Islet precursor cell (in vitro differentiated cells): Measurements from ENCODE around the gene LAP3.
"Not testable (repeated sequence)": the region's sequence is repeated elsewhere in the genome, so short reads cannot be mapped to it uniquely, and the experiment has no call there.

Experiments
- DNase-seq: peaks from one replicate; pipeline ENCODE4 v3.0.0-alpha.2; 2018

LAP3 gene

GRCh38 chr4:17576932-17577664 lies at the start of gene LAP3:
Gene LAP3 (plus strand): TSS chr4:17577198. CDS start chr4:17577466, 268 bp downstream.
- peak; percentile 98 for DNase-seq

GRCh38 chr4:17528551-17529165 lies 48.3 kb upstream of the LAP3 start:
- DNase-seq = no peak

- DNase-seq = no peak
These were observed 45.3 kb upstream of the LAP3 start for GRCh38 chr4:17531538-17532285.

- DNase-seq = no peak
These were observed 42.3 kb upstream of the LAP3 start for GRCh38 chr4:17534705-17535104.

GRCh38 chr4:17535242-17535641 lies 41.8 kb upstream of the LAP3 start:
- DNase-seq = no peak

GRCh38 chr4:17535906-17536305 lies 41.1 kb upstream of the LAP3 start:
- DNase-seq = no peak

- not testable (repeated sequence) for DNase-seq
These were observed 39.9 kb upstream of the LAP3 start for GRCh38 chr4:17537060-17537459.

GRCh38 chr4:17544205-17544604 lies 32.8 kb upstream of the LAP3 start:
- peak; percentile 91 for DNase-seq

- no peak for DNase-seq
These were observed 32.2 kb upstream of the LAP3 start for GRCh38 chr4:17544831-17545234.

- DNase-seq = no peak
These were observed 31.4 kb upstream of the LAP3 start for GRCh38 chr4:17545374-17546140.

GRCh38 chr4:17546222-17546621 lies 30.8 kb upstream of the LAP3 start:
- DNase-seq = no peak

- DNase-seq = peak; percentile 67
These were observed 30.3 kb upstream of the LAP3 start for GRCh38 chr4:17546678-17547077.

GRCh38 chr4:17550549-17550948 lies 26.4 kb upstream of the LAP3 start:
- no peak for DNase-seq

- DNase-seq = peak; percentile 82
These were observed 24.6 kb upstream of the LAP3 start for GRCh38 chr4:17552427-17552826.

- no peak for DNase-seq
These were observed 22.4 kb upstream of the LAP3 start for GRCh38 chr4:17554568-17554967.

- no peak for DNase-seq
These were observed 20.5 kb upstream of the LAP3 start for GRCh38 chr4:17556498-17556897.

GRCh38 chr4:17557880-17558279 lies 19.1 kb upstream of the LAP3 start:
- DNase-seq = no peak

- DNase-seq = no peak
These were observed 17.9 kb upstream of the LAP3 start for GRCh38 chr4:17558941-17559708.

- DNase-seq = no peak
These were observed 17.3 kb upstream of the LAP3 start for GRCh38 chr4:17559709-17560048.

GRCh38 chr4:17560065-17560673 lies 16.8 kb upstream of the LAP3 start:
- DNase-seq = no peak

- DNase-seq = peak; percentile 84
These were observed 15.6 kb upstream of the LAP3 start for GRCh38 chr4:17561195-17561909.
